ENCODE results near the gene SLC45A2. TPM values are rescaled to one million over a fixed set of nuclear protein-coding genes. Genes with fewer than 3 reads are reported as not detected.

Gene SLC45A2
- total and polyA plus RNA-seq, 9 of the 15 experiments (the other 6 are each of a cell fraction or from before 2014, with no cell fraction given) = 0.03 to 0.29 (median 0.14) TPM; not detected in 4

- H3K4me3 ChIP-seq = no peak overlapping the region
- H3K79me2 ChIP-seq (ENCODE audit: control insufficient read depth, insufficient read depth, low read length) = no peaks in the 10 kb centered on the region
- WGBS (ENCODE audit: insufficient coverage, low coverage, missing lambda C conversion rate) = 33% methylated on average over 3 of the region's 3 CpGs
- intact Hi-C loops (cut with micrococcal nuclease) = no loop called here
- BruUV-seq (replicated peaks) = no TSS peak
- in situ Hi-C loops (cut with MboI) = no loop called here
- H3K9me1 ChIP-seq (ENCODE audit: control insufficient read depth, insufficient read depth, low read length) = no peaks in the 10 kb centered on the region
- ATAC-seq (no peak), DNase-seq (ENCODE audit: extremely low read depth in 1 of 4, low spot score in 3 of 4) (no peak), FAIRE-seq (no peak)
- POLR2A ChIA-PET = interaction anchor here (0.9 kb wide), 1 partner anchor 11 kb away, joined by 4 read pairs; no protein-coding TSS in a partner anchor
- no peak overlapping the region for H2AFZ ChIP-seq (ENCODE audit: low read depth, low read length)
- CTCF ChIA-PET (ENCODE audit: low intra/inter-chr PET ratio) = no interaction called here
- no peaks in the 10 kb centered on the region for H3K36me3 ChIP-seq (ENCODE audit: control insufficient read depth, insufficient read depth, low read length)
- TF ChIP-seq HNRNPK (IDR thresholded peaks at IDR 0.05; ENCODE audit: low read depth, low read length, poor library complexity, severe bottlenecking) = peak; percentile 60
- TF ChIP-seq FUS (optimal IDR thresholded peaks at IDR 0.05; ENCODE audit: low read depth, low read length) = no peak
- TF ChIP-seq PCBP2 (IDR thresholded peaks at IDR 0.05; ENCODE audit: low read depth, low read length, poor library complexity, severe bottlenecking) = peak; percentile 72
- no peak for TF ChIP-seq GABPA (tag; conservative IDR thresholded peaks at IDR 0.05; ENCODE audit: low read depth)
- no peak for TF ChIP-seq ZFP36 (IDR thresholded peaks at IDR 0.05; ENCODE audit: low read depth, low read length, partially characterized antibody)
- no peak for TF ChIP-seq JUND (IDR thresholded peaks at IDR 0.05; ENCODE audit: borderline replicate concordance, low read depth, low read length)
- no peak for TF ChIP-seq JUND (tag; IDR thresholded peaks at IDR 0.05; ENCODE audit: borderline replicate concordance, low read depth, low read length)
- no peak for TF ChIP-seq ZNF395 (CRISPR knock-in tag; IDR thresholded peaks at IDR 0.05)
- no peaks in the 10 kb centered on the region for H3K9me3 ChIP-seq (replicated peaks; ENCODE audit: control insufficient read depth, insufficient read depth, low read depth, low read length)
- H4K20me1 ChIP-seq (replicated peaks; ENCODE audit: control insufficient read depth, insufficient read depth, low read length) = no peaks in the 10 kb centered on the region
- no peak overlapping the region for H3K9ac ChIP-seq (ENCODE audit: insufficient read depth in 1 of 2, low read depth in 2 of 2, low read length in 2 of 2)
- no peaks in the 10 kb centered on the region for H3K4me1 ChIP-seq (replicated peaks in 1 of 2; ENCODE audit: control insufficient read depth in 2 of 2, insufficient read depth in 2 of 2, low read length in 2 of 2)
- no peak overlapping the region for H3K4me2 ChIP-seq (ENCODE audit: insufficient read depth, low read length)
- H3K27me3 ChIP-seq (ENCODE audit: control insufficient read depth in 2 of 2, insufficient read depth in 2 of 2, low read length in 2 of 2) = no peaks in the 10 kb centered on the region
- no peak overlapping the region for H3K27ac ChIP-seq (ENCODE audit: extremely low read depth, low read depth, low read length)
These were observed 43.9 kb upstream of the SLC45A2 start for GRCh38 chr5:34028349-34028748.

Data from K562 (cell line).